Ectodermal cell (in vitro differentiated cells): ENCODE data around the gene VPS39.

Experiments used
- H3K27ac ChIP-seq: 2 replicates; pipeline ENCODE4 v1.7.0; 2013; ENCODE audit warnings: mild to moderate bottlenecking, low read depth, low read length; ENCODE audit not compliant: insufficient read depth, poor library complexity, severe bottlenecking
- H3K27me3 ChIP-seq: 2 replicates; pipeline ENCODE4 v1.7.0; 2013; ENCODE audit warnings: mild to moderate bottlenecking, low read length; ENCODE audit not compliant: insufficient read depth, control insufficient read depth, poor library complexity, severe bottlenecking
- H3K36me3 ChIP-seq: one replicate; pipeline ENCODE4 v1.7.0; 2013; ENCODE audit warnings: low read length; ENCODE audit not compliant: control insufficient read depth, insufficient read depth
- H3K4me1 ChIP-seq: one replicate; pipeline ENCODE4 v1.7.0; 2013; ENCODE audit warnings: low read length; ENCODE audit not compliant: control insufficient read depth, insufficient read depth
- H3K4me3 ChIP-seq: 2 replicates; pipeline ENCODE4 v1.7.0; 2013; ENCODE audit warnings: low read depth, low read length, control low read depth; ENCODE audit not compliant: insufficient read depth
- H3K9me3 ChIP-seq: 2 replicates; pipeline ENCODE4 v1.7.0; 2013; ENCODE audit warnings: mild to moderate bottlenecking, low read length, moderate library complexity; ENCODE audit not compliant: control insufficient read depth
- WGBS, 2 experiments: methylation state at CpG; one replicate each; pipeline ENCODE4 v1.1.7; 2013; ENCODE audit warnings: missing lambda C conversion rate in 2 of 2; 5-methylcytosine and 5-hydroxymethylcytosine counted together

The VPS39 gene

GRCh38 chr15:42147431-42147735 is 60.7 kb downstream of the VPS39 start:
- Histone ChIP-seq H3K4me1 (no peaks in the 10 kb centered on the region), H3K36me3 (no peaks in the 10 kb centered on the region), H3K4me3 (no peak overlapping the region), H3K27me3 (no peaks in the 10 kb centered on the region), H3K27ac (no peak overlapping the region), H3K9me3 (no peaks in the 10 kb centered on the region)
- WGBS, 2 experiments, result 91 to 96% methylated on average over 4 of the region's 4 CpGs

GRCh38 chr15:42146551-42147430 is 61.3 kb downstream of the VPS39 start:
- H3K4me1 ChIP-seq, result no peaks in the 10 kb centered on the region
- H3K4me3 ChIP-seq, result no peak overlapping the region
- H3K27ac ChIP-seq, result no peak overlapping the region
- H3K9me3 ChIP-seq, result no peaks in the 10 kb centered on the region
- no peaks in the 10 kb centered on the region for H3K36me3 ChIP-seq
- no peaks in the 10 kb centered on the region for H3K27me3 ChIP-seq
- 94 to 95% methylated on average over 24 of the region's 24 CpGs for WGBS, 2 experiments

- no peaks in the 10 kb centered on the region for H3K4me1 ChIP-seq
- WGBS, 2 experiments, result 92 to 94% methylated on average over 29 of the region's 29 CpGs
- no peaks in the 10 kb centered on the region for H3K9me3 ChIP-seq
- H3K27me3 ChIP-seq, result no peaks in the 10 kb centered on the region
- H3K4me3 ChIP-seq, result no peak overlapping the region
- no peak overlapping the region for H3K27ac ChIP-seq
- no peaks in the 10 kb centered on the region for H3K36me3 ChIP-seq
These were observed 62.3 kb downstream of the VPS39 start for GRCh38 chr15:42145546-42146455.

GRCh38 chr15:42144841-42145375 is 63.2 kb downstream of the VPS39 start:
- WGBS, 2 experiments, result 83 to 90% methylated on average over 9 of the region's 9 CpGs
- Histone ChIP-seq H3K4me3 (no peak overlapping the region), H3K27me3 (no peaks in the 10 kb centered on the region), H3K36me3 (no peaks in the 10 kb centered on the region), H3K27ac (no peak overlapping the region), H3K4me1 (no peaks in the 10 kb centered on the region), H3K9me3 (no peaks in the 10 kb centered on the region)

GRCh38 chr15:42143866-42144625 is 64.1 kb downstream of the VPS39 start:
- Histone ChIP-seq H3K27me3 (no peaks in the 10 kb centered on the region), H3K9me3 (no peaks in the 10 kb centered on the region), H3K4me1 (no peaks in the 10 kb centered on the region), H3K36me3 (no peaks in the 10 kb centered on the region), H3K27ac (no peak overlapping the region), H3K4me3 (no peak overlapping the region)
- 91 to 93% methylated on average over 18 of the region's 18 CpGs for WGBS, 2 experiments

GRCh38 chr15:42143356-42143755 is 64.7 kb downstream of the VPS39 start:
- WGBS, 2 experiments, result 92 to 95% methylated on average over 4 of the region's 4 CpGs
- Histone ChIP-seq H3K27me3 (no peaks in the 10 kb centered on the region), H3K36me3 (no peaks in the 10 kb centered on the region), H3K9me3 (no peaks in the 10 kb centered on the region), H3K4me1 (no peaks in the 10 kb centered on the region), H3K4me3 (no peak overlapping the region), H3K27ac (no peak overlapping the region)

GRCh38 chr15:42141795-42142667 is 66.1 kb downstream of the VPS39 start:
- no peak overlapping the region for H3K4me3 ChIP-seq
- H3K27ac ChIP-seq, result no peak overlapping the region
- no peaks in the 10 kb centered on the region for H3K9me3 ChIP-seq
- H3K36me3 ChIP-seq, result no peaks in the 10 kb centered on the region
- no peaks in the 10 kb centered on the region for H3K27me3 ChIP-seq
- no peaks in the 10 kb centered on the region for H3K4me1 ChIP-seq
- WGBS, 2 experiments, result 85% methylated on average over 21 of the region's 21 CpGs

GRCh38 chr15:42141246-42141645 is 66.9 kb downstream of the VPS39 start:
- Histone ChIP-seq H3K27ac (no peak overlapping the region), H3K36me3 (no peaks in the 10 kb centered on the region), H3K4me1 (no peaks in the 10 kb centered on the region), H3K27me3 (no peaks in the 10 kb centered on the region), H3K9me3 (no peaks in the 10 kb centered on the region), H3K4me3 (no peak overlapping the region)
- 92 to 94% methylated on average over 7 of the region's 7 CpGs for WGBS, 2 experiments

- no peak overlapping the region for H3K4me3 ChIP-seq
- 86 to 87% methylated on average over 8 of the region's 8 CpGs for WGBS, 2 experiments
- no peaks in the 10 kb centered on the region for H3K27me3 ChIP-seq
- no peaks in the 10 kb centered on the region for H3K4me1 ChIP-seq
- H3K36me3 ChIP-seq, result no peaks in the 10 kb centered on the region
- H3K9me3 ChIP-seq, result no peaks in the 10 kb centered on the region
- H3K27ac ChIP-seq, result no peak overlapping the region
These were observed 67.6 kb downstream of the VPS39 start for GRCh38 chr15:42140383-42141070.
